Upper lobe of left lung (tissue), 6 donors: Measurements from ENCODE around the gene GALNT2. TPM values are rescaled to one million over a fixed set of nuclear protein-coding genes. Genes with fewer than 3 reads are reported as not detected.

Experiments
- ATAC-seq, 2 donors: fragments of 200-7000 bp; cut with Tn5 transposase; one replicate each; pipeline ENCODE4 v1.9.1; 2022; ENCODE audit warnings: mild to moderate bottlenecking in 2 of 2, moderate library complexity in 2 of 2; ENCODE audit not compliant: low FRiP score in 2 of 2
- DNase-seq, 2 donors: peaks; one replicate each; pipeline ENCODE4 v3.0.0-alpha.2; 2019 to 2020
- H3K27ac ChIP-seq, 4 donors: fragments of 200-600 bp; sonication (generic); one replicate each; pipeline ENCODE4 v1.5.1; 2016 to 2019
- H3K27me3 ChIP-seq, 4 donors: fragments of 200-600 bp; sonication (generic); one replicate each; pipeline ENCODE4 v1.5.1; 2017 to 2019
- H3K36me3 ChIP-seq, 4 donors: fragments of 200-600 bp; sonication (generic); one replicate each; pipeline ENCODE4 v1.5.1; 2016 to 2019
- H3K4me1 ChIP-seq, 4 donors: fragments of 200-600 bp; sonication (generic); one replicate each; pipeline ENCODE4 v1.5.1; 2018 to 2019
- H3K4me3 ChIP-seq, 4 donors: fragments of 200-600 bp; sonication (generic); one replicate each; pipeline ENCODE4 v1.5.1; 2017 to 2019; ENCODE audit warnings: mild to moderate bottlenecking in 2 of 4, moderate library complexity in 1 of 4
- H3K9me3 ChIP-seq, 4 donors: fragments of 200-600 bp; sonication (generic); one replicate each; pipeline ENCODE4 v1.5.1; 2018 to 2019
- CTCF ChIP-seq, 6 experiments: fragments of 450-650 bp in 4 of 6; fragments of 200-600 bp in 2 of 6; sonication (generic) in 2 of 6; IDR thresholded peaks; one replicate each; pipeline ENCODE4 v1.5.1; 2016 to 2019; ENCODE audit warnings: antibody characterized with exemption in 6 of 6
- EP300 ChIP-seq, 4 donors: sonication (generic); formaldehyde crosslinking; IDR thresholded peaks; one replicate each; pipeline ENCODE4 v1.5.1; 2017; ENCODE audit warnings: antibody characterized with exemption in 4 of 4, control low read depth in 2 of 4
- POLR2A ChIP-seq, 4 donors: fragments of 450-650 bp; IDR thresholded peaks; one replicate each; pipeline ENCODE4 v1.5.1; 2016 to 2017; ENCODE audit warnings: antibody characterized with exemption in 4 of 4, mild to moderate bottlenecking in 2 of 4
- POLR2AphosphoS5 ChIP-seq, 2 donors: sonication (generic); formaldehyde crosslinking; IDR thresholded peaks; one replicate each; pipeline ENCODE4 v1.5.1; 2017; ENCODE audit warnings: antibody characterized with exemption in 2 of 2
- WGBS, 2 donors: methylation state at CpG; one replicate each; pipeline ENCODE4 v1.1.5; 2017 to 2018; 5-methylcytosine and 5-hydroxymethylcytosine counted together
- total RNA-seq, 6 donors: library from RNA; depleted of rRNA in 4 of 6; stranded (reverse); fragments of >200 nt in 4 of 6; gene quantifications; one replicate each; pipeline versions ENCODE4 v1.1.0 to v1.2.1, GENCODE V29; 2016 to 2021
- donor health status: DM: no; HTN: no; CAD: no; lungs with moderate emphysema.
- donor health status: DM: no; HTN: yes; CAD: no; lungs with severe emphysema.

Gene GALNT2
- total RNA-seq, 6 donors from 2014 or later = 51.3 to 62.3 (median 56.2) TPM

- Histone ChIP-seq H3K4me1 (peaks cover 13 to 43% (median 26%) of the 10 kb centered on the region in 4 donors), H3K9me3 (peaks cover 0 to 4% (median 0%) of the 10 kb centered on the region in 4 donors), H3K27me3 (no peaks in the 10 kb centered on the region), H3K27ac (peak overlapping the region in 2 of 4 donors; percentile 57 to 71), H3K4me3 (no peak overlapping the region), H3K36me3 (peaks cover 0 to 3% (median under 1%) of the 10 kb centered on the region in 4 donors)
- TF ChIP-seq EP300 (IDR thresholded peaks at IDR 0.05) (no peak), POLR2A (IDR thresholded peaks at IDR 0.05) (no peak), CTCF (IDR thresholded peaks at IDR 0.05) (no peak), POLR2AphosphoS5 (IDR thresholded peaks at IDR 0.05) (no peak)
- peak in 1 of 2 donors; percentile 68 for DNase-seq
- ATAC-seq = peak; percentile 83 to 87
- WGBS, 2 donors = 57 to 88% methylated on average over 4 to 9 of the region's 9 CpGs
Observed at GRCh38 chr1:230084408-230085177, 17.6 kb downstream of the GALNT2 start.

- H3K4me1 ChIP-seq = peaks cover 14 to 48% (median 31%) of the 10 kb centered on the region in 4 donors
- H3K36me3 ChIP-seq = peaks cover 0 to 4% (median 2%) of the 10 kb centered on the region in 4 donors
- no peak overlapping the region for H3K4me3 ChIP-seq
- ATAC-seq (no peak), DNase-seq (no peak)
- WGBS, 2 donors = 79 to 87% methylated on average over 5 of the region's 5 CpGs
- H3K9me3 ChIP-seq = peaks cover 0 to 4% (median 0%) of the 10 kb centered on the region in 4 donors
- no peak for TF ChIP-seq POLR2A (IDR thresholded peaks at IDR 0.05)
- no peak for TF ChIP-seq EP300 (IDR thresholded peaks at IDR 0.05)
- no peak for TF ChIP-seq CTCF (IDR thresholded peaks at IDR 0.05)
- no peak for TF ChIP-seq POLR2AphosphoS5 (IDR thresholded peaks at IDR 0.05)
- no peak overlapping the region for H3K27ac ChIP-seq
- no peaks in the 10 kb centered on the region for H3K27me3 ChIP-seq
Observed at GRCh38 chr1:230085178-230085515, 18.1 kb downstream of the GALNT2 start.

GRCh38 chr1:230086151-230086550 lies 19.1 kb downstream of the GALNT2 start:
- Histone ChIP-seq H3K36me3 (peaks cover 0 to 4% (median 0%) of the 10 kb centered on the region in 4 donors), H3K27me3 (no peaks in the 10 kb centered on the region), H3K9me3 (peaks cover 0 to 4% (median 0%) of the 10 kb centered on the region in 4 donors), H3K27ac (no peak overlapping the region), H3K4me1 (peaks cover 14 to 54% (median 33%) of the 10 kb centered on the region in 4 donors), H3K4me3 (no peak overlapping the region)
- 76 to 82% methylated on average over 6 of the region's 6 CpGs for WGBS, 2 donors
- ATAC-seq (no peak), DNase-seq (no peak)
- TF ChIP-seq POLR2A (IDR thresholded peaks at IDR 0.05) = no peak
- no peak for TF ChIP-seq POLR2AphosphoS5 (IDR thresholded peaks at IDR 0.05)

- peaks cover 0 to 4% (median 0%) of the 10 kb centered on the region in 4 donors for H3K9me3 ChIP-seq
- no peak for TF ChIP-seq CTCF (IDR thresholded peaks at IDR 0.05)
- TF ChIP-seq POLR2A (IDR thresholded peaks at IDR 0.05) = no peak
- TF ChIP-seq EP300 (IDR thresholded peaks at IDR 0.05) = no peak
- TF ChIP-seq POLR2AphosphoS5 (IDR thresholded peaks at IDR 0.05) = no peak
- H3K4me1 ChIP-seq = peaks cover 14 to 54% (median 33%) of the 10 kb centered on the region in 4 donors
- no peak for ATAC-seq
- no peak for DNase-seq
- H3K36me3 ChIP-seq = peaks cover 0 to 8% (median 2%) of the 10 kb centered on the region in 4 donors
- 82 to 83% methylated on average over 12 of the region's 12 CpGs for WGBS, 2 donors
- H3K4me3 ChIP-seq = no peak overlapping the region
- no peaks in the 10 kb centered on the region for H3K27me3 ChIP-seq
- H3K27ac ChIP-seq = no peak overlapping the region
Observed at GRCh38 chr1:230087028-230087716, 20.1 kb downstream of the GALNT2 start.

- TF ChIP-seq CTCF (IDR thresholded peaks at IDR 0.05) = no peak
- TF ChIP-seq EP300 (IDR thresholded peaks at IDR 0.05) = no peak
- no peak for TF ChIP-seq POLR2A (IDR thresholded peaks at IDR 0.05)
- TF ChIP-seq POLR2AphosphoS5 (IDR thresholded peaks at IDR 0.05) = no peak
- peaks cover 14 to 54% (median 33%) of the 10 kb centered on the region in 4 donors for H3K4me1 ChIP-seq
- peaks cover 0 to 8% (median 2%) of the 10 kb centered on the region in 4 donors for H3K36me3 ChIP-seq
- no peaks in the 10 kb centered on the region for H3K27me3 ChIP-seq
- ATAC-seq (no peak), DNase-seq (no peak)
- no peak overlapping the region for H3K4me3 ChIP-seq
- H3K9me3 ChIP-seq = peaks cover 0 to 4% (median 0%) of the 10 kb centered on the region in 4 donors
- WGBS, 2 donors = 69 to 71% methylated on average over 3 of the region's 3 CpGs
- no peak overlapping the region for H3K27ac ChIP-seq
Observed at GRCh38 chr1:230087717-230088105, 20.7 kb downstream of the GALNT2 start.
